GM12872 (cell line): ENCODE data around the gene EGR1.

Source experiments
- TF ChIP-seq, protein P1 (sequence below): IDR thresholded peaks from 3 replicates; pipeline ENCODE4 v1.5.1; 2011; ENCODE audit warnings: low read depth, mild to moderate bottlenecking, low read length, moderate library complexity; ENCODE audit not compliant: insufficient read depth

Gene EGR1

DNA sequence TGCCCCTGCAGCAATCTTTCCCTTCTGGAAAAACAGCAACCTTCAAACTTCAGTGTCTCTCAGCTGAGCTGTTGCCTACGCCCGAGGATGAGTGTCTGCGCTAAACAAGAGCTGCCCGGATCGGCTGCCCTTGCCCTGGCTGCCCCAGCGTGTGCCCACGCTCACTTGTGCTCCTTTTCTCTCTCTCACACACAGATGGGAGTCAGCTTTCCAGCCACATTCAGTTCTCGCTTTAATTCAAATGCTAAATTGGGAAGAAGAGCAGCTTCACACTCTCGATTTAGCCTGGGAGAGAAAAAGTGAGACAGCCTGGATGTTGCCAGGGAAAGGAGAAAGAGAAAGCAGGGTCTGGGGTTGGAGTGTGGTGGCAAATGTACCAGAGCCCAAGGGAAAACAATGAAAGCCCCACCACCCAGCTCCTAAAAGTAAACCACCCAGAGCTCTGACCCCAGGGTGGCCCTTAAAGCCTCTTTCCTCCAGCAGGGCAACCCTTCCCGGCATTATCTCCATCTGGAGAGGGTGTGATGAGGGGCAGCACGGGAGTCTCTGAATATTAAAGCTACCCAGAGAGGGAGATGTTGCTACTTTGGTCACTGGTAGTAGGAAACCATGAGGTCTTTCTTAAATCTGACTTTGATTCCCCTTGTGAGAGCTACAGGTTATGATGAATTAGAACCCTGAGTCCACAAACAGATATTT is 9.9 kb upstream of the EGR1 start:
- TF ChIP-seq, protein P1, sequence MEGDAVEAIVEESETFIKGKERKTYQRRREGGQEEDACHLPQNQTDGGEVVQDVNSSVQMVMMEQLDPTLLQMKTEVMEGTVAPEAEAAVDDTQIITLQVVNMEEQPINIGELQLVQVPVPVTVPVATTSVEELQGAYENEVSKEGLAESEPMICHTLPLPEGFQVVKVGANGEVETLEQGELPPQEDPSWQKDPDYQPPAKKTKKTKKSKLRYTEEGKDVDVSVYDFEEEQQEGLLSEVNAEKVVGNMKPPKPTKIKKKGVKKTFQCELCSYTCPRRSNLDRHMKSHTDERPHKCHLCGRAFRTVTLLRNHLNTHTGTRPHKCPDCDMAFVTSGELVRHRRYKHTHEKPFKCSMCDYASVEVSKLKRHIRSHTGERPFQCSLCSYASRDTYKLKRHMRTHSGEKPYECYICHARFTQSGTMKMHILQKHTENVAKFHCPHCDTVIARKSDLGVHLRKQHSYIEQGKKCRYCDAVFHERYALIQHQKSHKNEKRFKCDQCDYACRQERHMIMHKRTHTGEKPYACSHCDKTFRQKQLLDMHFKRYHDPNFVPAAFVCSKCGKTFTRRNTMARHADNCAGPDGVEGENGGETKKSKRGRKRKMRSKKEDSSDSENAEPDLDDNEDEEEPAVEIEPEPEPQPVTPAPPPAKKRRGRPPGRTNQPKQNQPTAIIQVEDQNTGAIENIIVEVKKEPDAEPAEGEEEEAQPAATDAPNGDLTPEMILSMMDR = no peak

DNA sequence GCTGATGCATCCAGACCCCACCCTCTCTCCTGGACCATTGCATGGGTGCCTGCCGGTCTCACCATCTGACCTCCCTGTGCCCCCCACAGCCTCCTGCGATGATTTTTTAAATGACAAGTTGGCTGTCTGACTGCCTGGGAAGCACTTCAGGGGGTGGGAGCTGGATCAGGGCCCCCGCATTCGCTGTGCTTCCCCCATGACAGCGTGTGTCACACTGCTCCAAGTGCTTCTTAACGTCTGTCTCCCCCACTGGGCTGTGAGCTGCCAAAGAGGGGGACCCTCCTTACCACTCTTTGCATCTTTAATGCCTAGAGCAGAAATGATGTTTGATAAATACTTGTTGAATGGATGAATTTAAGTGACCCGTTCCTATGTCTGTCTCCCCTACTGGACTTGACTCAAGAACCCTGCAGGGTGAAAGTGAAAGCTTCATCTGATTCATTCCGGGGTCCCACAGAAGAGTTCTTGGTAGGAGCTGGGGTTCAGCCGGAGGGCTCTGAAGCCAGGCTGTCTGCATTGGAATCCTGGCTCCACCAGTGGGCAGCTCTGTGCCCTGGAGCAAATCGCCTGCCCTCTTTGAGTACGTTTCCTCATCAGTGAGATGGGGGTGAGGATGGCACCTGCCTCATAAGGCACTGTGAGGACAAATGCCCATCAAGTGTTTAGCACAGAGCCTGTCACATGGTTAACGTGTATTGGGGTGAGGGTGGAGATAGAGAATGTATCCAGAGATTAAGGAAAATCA is 7.6 kb upstream of the EGR1 start:
- TF ChIP-seq, protein P1 = no peak

DNA sequence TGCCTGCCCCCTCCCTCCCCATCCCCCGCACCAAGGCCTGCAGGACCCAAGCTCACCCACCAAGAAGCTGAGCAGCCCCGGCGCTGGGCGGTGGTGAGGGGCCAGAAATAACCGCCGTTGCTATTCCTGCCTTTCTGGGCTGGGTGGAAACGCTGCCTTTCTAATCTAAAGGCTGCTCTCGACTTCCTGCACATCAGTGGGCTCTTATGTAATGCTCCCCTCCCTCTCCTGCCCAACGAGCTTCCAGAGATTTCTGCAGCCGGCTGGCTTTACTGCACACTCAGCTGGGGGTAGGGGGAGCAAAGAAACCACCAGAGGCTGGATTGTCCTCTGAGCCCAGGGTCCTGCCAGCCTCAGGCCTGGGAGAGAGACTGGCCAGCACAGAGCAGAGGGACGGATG is 6.9 kb upstream of the EGR1 start:
- TF ChIP-seq, protein P1 = no peak

DNA sequence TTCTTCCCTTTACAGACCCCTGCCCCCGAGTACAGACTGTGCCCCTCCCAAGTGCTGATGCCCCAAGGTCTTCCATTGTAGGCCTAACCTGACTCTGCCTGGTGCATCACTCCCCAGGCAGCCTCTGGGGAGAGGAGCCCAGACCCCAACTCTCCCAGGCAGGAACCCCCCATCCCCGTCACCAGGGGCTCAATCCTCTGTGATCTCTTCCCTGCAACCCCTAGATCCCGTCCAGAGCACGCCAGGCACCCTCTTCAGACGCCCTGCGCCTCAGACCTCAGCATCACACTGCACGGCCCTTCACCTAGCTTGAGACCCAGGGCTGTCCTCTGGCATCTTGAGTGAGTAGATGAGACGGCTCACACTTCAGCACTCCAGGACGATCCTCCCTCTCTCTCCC is 6.4 kb upstream of the EGR1 start:
- TF ChIP-seq, protein P1 = no peak

DNA sequence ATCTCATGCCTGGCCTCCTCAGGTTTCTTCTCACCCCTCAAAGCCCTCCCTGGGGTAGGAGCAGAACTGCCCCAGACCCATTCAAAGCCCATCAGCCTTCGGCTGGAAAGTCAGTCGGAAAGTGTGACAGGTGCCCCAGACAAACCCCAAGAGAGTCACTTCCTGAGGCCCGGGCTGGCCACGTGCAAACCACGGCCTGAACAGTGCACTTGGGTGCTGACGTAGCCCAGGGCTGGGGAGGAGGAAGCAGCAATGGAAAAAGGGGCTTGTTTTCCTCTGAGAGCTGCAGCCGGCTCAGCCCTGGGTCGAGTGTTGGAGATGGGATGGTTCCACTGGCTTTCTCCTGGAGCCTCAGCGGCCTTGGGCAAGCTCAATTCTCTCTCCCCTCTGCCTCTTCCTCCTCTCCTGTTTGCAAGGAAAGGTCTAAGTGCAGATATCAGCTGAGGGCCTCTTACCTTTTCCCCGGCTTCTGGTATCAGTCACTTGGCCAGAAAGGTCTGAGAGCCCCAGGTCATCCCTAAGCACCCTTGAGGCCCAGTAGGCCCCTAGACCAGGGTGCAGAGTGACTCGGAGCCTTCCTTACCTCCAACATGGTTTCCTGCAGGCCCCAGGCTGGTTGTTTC is 5.9 kb upstream of the EGR1 start:
- TF ChIP-seq, protein P1 = no peak

DNA sequence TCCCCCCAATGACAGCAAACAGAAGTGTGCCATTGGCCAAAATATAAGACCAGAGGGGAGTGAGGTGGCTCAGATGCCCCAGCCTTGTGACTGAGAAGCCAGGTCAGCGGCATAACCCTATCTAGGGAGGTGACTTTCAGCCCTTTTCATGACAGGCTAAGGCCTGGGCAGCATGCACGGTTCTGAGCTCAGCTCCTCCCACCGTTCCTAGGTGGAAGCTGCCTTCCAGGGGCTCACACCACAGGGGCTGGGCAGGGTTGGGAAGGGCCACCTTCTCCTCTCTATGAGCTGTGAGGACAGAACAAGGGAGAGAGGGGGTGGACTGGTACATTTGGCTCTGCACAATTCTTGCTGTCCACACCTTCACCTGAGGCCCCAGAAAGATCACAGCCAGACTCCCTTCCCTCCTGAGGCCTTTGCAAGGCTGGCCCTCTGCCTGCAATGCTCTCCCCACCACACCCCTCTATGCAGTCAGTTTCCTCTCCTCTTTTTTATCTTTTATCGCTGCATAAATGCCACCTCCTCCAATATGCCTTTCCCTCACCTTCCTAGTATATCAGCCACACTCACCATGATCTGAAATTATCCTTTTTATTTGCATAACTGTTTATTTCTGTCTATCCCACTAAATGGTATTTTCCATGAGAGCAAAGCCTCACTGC is 5.1 kb upstream of the EGR1 start:
- TF ChIP-seq, protein P1 = no peak
